Fibroblast of pulmonary artery (primary cell): ENCODE measurements around the gene INSIG1.

Experiments
- DNase-seq: peaks from one replicate; pipeline ENCODE4 v3.0.0-alpha.2; 2010; ENCODE audit warnings: low read depth
- H3K4me3 ChIP-seq: replicated peaks from 2 replicates; pipeline ENCODE4 v1.5.1; 2011; ENCODE audit warnings: low read depth, mild to moderate bottlenecking, control low read depth, low read length, moderate library complexity
- TF ChIP-seq, protein P1 (sequence below): IDR thresholded peaks from 2 replicates; pipeline ENCODE4 v1.5.1; 2011; ENCODE audit warnings: mild to moderate bottlenecking, control low read depth, low read length, inconsistent platforms; ENCODE audit errors: missing control alignments

Gene INSIG1

DNA sequence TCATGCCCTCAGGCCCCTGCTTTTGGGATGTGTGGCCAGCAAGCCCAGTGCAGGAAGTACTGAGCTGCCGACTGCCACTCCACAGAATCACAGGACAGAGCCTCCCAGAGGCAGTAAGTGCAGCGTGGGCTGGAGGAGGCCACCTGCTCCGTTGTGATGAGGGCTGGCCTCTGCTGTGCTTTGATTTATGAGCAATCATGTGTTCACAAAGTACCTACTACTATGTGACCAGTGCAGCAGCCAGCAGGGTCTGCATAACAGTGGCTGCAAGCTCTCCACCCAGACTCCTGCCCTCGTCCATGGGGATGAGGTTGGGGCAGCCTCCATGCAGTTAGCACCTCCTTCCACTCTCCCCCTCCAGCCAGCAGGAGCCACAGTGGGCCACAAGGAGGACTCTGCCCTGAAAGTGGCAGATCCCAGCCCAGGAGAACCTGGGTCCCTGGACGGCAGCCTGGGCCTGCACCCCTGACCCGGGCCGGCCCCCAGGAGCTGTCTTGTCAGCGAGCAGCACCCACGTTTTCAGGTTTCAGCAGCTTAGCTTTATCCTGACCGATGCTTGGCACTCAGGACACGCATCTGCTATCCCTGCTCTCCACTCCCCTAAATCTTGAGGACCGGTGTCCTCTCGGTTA is 37.7 kb upstream of the INSIG1 start:
- TF ChIP-seq, protein P1, sequence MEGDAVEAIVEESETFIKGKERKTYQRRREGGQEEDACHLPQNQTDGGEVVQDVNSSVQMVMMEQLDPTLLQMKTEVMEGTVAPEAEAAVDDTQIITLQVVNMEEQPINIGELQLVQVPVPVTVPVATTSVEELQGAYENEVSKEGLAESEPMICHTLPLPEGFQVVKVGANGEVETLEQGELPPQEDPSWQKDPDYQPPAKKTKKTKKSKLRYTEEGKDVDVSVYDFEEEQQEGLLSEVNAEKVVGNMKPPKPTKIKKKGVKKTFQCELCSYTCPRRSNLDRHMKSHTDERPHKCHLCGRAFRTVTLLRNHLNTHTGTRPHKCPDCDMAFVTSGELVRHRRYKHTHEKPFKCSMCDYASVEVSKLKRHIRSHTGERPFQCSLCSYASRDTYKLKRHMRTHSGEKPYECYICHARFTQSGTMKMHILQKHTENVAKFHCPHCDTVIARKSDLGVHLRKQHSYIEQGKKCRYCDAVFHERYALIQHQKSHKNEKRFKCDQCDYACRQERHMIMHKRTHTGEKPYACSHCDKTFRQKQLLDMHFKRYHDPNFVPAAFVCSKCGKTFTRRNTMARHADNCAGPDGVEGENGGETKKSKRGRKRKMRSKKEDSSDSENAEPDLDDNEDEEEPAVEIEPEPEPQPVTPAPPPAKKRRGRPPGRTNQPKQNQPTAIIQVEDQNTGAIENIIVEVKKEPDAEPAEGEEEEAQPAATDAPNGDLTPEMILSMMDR: no peak
- DNase-seq: no peak
- no peak overlapping the region for H3K4me3 ChIP-seq

DNA sequence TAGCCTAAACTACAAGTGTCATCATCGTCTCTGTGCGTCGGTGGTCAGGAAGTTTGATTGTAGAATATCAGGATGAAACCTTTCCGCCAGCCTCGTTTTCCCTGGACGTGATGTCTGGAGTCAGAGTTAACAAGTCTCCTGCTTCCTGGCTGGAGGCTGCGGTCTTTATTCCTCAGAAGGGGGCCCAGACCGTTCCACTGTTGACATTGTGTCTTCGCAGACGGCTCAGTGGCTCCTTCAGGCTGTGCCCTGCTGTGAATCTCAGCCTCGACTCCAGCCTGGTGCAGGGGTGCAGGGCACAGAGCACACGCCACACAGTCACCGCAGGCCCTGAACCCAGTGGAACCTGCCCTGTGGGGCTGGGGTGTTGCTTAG is 37.2 kb upstream of the INSIG1 start:
- TF ChIP-seq, protein P1: no peak
- DNase-seq: no peak
- H3K4me3 ChIP-seq: no peak overlapping the region

DNA sequence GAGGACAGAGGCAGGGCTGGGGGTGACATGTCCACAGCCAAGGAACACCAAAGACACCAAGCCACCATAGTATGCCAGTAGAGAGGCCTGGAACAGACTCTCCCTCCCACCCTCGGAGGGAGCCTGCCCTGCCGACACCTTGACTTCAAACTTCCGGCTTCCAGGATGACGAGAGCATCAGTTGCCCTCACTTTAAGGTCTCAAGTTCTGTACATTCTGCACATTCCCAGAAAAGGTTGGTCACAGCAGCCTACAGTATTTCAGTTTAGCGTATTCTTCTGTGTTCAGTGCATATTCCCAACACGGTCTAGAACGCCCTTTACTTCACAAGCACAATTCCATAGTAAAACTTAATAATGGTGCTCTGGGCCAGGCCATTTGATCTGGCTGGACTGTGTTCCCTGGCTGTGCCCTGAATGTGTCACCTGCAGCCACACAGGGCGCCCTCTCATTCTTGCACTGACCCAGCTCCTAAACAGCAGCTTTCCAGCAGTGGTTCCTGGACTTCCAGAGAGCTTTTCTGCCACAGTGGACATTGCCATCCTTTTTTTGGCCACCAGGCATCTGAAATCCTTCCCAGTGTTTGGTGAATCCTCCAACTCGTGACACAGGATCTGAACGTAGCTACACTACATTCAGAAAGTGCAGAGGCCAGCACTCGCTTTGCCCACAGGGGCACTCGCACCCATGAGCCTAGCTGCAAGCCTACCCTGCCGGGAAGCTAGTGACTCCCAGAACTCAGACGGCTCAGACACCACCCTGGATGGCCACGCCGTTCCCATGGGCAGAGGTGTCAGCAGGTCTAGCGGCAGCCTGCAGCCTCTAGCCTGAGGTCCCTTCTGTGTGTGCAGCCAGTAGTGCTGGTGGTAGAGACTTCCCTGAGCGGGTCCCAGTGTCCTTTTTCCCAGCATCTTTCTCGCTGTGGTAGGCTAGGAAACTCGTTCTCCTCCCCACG is 36.4 kb upstream of the INSIG1 start:
- TF ChIP-seq, protein P1: no peak
- no peak for DNase-seq
- H3K4me3 ChIP-seq: no peak overlapping the region

DNA sequence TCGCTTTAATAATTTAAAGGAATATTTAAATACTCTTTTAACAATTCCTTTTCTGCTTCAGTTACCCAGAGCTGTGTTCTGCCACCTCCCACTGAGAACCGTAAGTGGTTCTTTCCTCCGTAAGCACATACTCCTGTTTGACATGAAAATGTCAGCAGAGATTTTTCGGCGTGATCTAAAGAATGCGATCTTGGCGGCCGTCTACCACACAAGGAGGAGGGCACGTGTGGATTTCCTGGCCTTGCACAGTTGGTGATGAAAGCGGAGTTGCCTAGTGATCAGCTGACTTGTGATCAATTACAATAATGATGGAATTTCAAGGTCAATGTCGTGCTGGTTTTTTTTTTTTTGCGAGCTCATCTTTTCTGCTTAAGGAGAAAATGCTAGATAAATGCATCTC is 35.6 kb upstream of the INSIG1 start:
- no peak for DNase-seq
- TF ChIP-seq, protein P1: no peak
- H3K4me3 ChIP-seq: no peak overlapping the region

- H3K4me3 ChIP-seq: no peak overlapping the region
- DNase-seq: no peak
- TF ChIP-seq, protein P1: no peak
Observed at GRCh38 chr7:155263051-155263450, 34.6 kb upstream of the INSIG1 start.

- DNase-seq: no peak
- no peak overlapping the region for H3K4me3 ChIP-seq
- TF ChIP-seq, protein P1: no peak
Observed at GRCh38 chr7:155263581-155264143, 34.0 kb upstream of the INSIG1 start.
